ENCODE measurements around the gene ESD.

DNA sequence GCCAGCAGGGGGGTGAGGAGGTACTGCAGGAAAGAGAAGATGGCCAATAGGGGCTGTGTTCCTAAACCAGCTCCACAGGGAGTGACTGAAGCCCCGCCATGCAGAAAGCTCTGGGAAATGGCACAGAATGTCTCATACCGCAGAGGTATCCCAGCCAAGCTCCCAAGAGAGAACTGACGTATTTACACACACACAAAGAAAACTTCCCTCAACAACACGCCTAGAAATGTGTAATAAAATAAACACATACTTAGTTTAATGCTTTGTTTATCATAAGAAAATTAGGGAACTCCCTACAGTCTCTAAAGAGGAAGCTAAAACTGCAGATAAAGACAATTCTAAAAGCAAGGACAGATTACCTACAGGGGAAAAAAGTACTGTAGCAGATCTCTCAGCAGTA is 40.0 kb downstream of the ESD start:
- TF ChIP-seq, protein P1, sequence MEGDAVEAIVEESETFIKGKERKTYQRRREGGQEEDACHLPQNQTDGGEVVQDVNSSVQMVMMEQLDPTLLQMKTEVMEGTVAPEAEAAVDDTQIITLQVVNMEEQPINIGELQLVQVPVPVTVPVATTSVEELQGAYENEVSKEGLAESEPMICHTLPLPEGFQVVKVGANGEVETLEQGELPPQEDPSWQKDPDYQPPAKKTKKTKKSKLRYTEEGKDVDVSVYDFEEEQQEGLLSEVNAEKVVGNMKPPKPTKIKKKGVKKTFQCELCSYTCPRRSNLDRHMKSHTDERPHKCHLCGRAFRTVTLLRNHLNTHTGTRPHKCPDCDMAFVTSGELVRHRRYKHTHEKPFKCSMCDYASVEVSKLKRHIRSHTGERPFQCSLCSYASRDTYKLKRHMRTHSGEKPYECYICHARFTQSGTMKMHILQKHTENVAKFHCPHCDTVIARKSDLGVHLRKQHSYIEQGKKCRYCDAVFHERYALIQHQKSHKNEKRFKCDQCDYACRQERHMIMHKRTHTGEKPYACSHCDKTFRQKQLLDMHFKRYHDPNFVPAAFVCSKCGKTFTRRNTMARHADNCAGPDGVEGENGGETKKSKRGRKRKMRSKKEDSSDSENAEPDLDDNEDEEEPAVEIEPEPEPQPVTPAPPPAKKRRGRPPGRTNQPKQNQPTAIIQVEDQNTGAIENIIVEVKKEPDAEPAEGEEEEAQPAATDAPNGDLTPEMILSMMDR (IDR thresholded peaks at IDR 0.05), result no peak
- TF ChIP-seq POLR2A (IDR thresholded peaks at IDR 0.05), result no peak
